Tibial nerve (tissue), 4 donors: ENCODE data around the gene RAB3B. TPM values are rescaled to one million over a fixed set of nuclear protein-coding genes. Genes with fewer than 3 reads are reported as not detected.

Experiments
- DNase-seq, 2 donors: peaks; one replicate each; pipeline ENCODE4 v3.0.0-alpha.2; 2019; ENCODE audit warnings: low spot score in 2 of 2
- H3K27ac ChIP-seq, 4 donors: fragments of 200-600 bp; sonication (generic) in 3 of 4; one replicate each; pipeline ENCODE4 v1.5.1; 2017 to 2019; ENCODE audit warnings: mild to moderate bottlenecking in 1 of 4
- H3K27me3 ChIP-seq, 2 donors: fragments of 200-600 bp; sonication (generic) in 1 of 2; one replicate each; pipeline versions ENCODE4 v1.5.1 to v1.6.0; 2017 to 2019
- H3K36me3 ChIP-seq, 3 donors: fragments of 200-600 bp; sonication (generic); one replicate each; pipeline ENCODE4 v1.5.1; 2018 to 2019
- H3K4me1 ChIP-seq, 4 donors: fragments of 200-600 bp; sonication (generic) in 3 of 4; one replicate each; pipeline ENCODE4 v1.5.1; 2017 to 2019
- H3K4me3 ChIP-seq, 4 donors: fragments of 200-600 bp; sonication (generic) in 3 of 4; one replicate each; pipeline ENCODE4 v1.5.1; 2017 to 2019; ENCODE audit warnings: mild to moderate bottlenecking in 1 of 4, moderate library complexity in 1 of 4
- H3K9me3 ChIP-seq, 4 donors: fragments of 200-600 bp; sonication (generic) in 3 of 4; one replicate each; pipeline ENCODE4 v1.5.1; 2017 to 2019
- CTCF ChIP-seq, 5 experiments: fragments of 200-600 bp in 3 of 5; fragments of 450-650 bp in 2 of 5; sonication (generic) in 3 of 5; IDR thresholded peaks; one replicate each; pipeline ENCODE4 v1.5.1; 2016 to 2019; ENCODE audit warnings: antibody characterized with exemption in 5 of 5, mild to moderate bottlenecking in 3 of 5, moderate library complexity in 2 of 5
- EP300 ChIP-seq, 2 donors: sonication (generic); formaldehyde crosslinking; IDR thresholded peaks; one replicate each; pipeline ENCODE4 v1.6.1; 2017; ENCODE audit warnings: antibody characterized with exemption in 2 of 2, mild to moderate bottlenecking in 1 of 2
- POLR2A ChIP-seq, 2 donors: fragments of 450-650 bp; IDR thresholded peaks; one replicate each; pipeline ENCODE4 v1.6.1; 2017; ENCODE audit warnings: antibody characterized with exemption in 2 of 2, mild to moderate bottlenecking in 2 of 2, moderate library complexity in 2 of 2
- WGBS, 2 donors: methylation state at CpG; one replicate each; pipeline ENCODE4 v1.1.5; 2018; 5-methylcytosine and 5-hydroxymethylcytosine counted together
- total RNA-seq, 4 donors: library from RNA; depleted of rRNA; stranded (reverse); fragments of >200 nt; gene quantifications; one replicate each; pipeline ENCODE4 v1.1.0, GENCODE V29; 2016

Gene RAB3B
- total RNA-seq, 4 donors from 2014 or later = under 0.01 to 0.39 TPM; not detected in 2

GRCh38 chr1:51955797-51956527 is 34.5 kb downstream of the RAB3B start:
- TF ChIP-seq EP300 (IDR thresholded peaks at IDR 0.05) (no peak), CTCF (IDR thresholded peaks at IDR 0.05) (no peak), POLR2A (IDR thresholded peaks at IDR 0.05) (no peak)
- Histone ChIP-seq H3K27ac (no peak overlapping the region), H3K36me3 (no peaks in the 10 kb centered on the region), H3K4me1 (no peaks in the 10 kb centered on the region), H3K9me3 (no peaks in the 10 kb centered on the region), H3K4me3 (no peak overlapping the region), H3K27me3 (peaks cover 0 to 11% of the 10 kb centered on the region in 2 donors)
- DNase-seq = no peak
- 74 to 79% methylated on average over 4 of the region's 4 CpGs for WGBS, 2 donors

DNA sequence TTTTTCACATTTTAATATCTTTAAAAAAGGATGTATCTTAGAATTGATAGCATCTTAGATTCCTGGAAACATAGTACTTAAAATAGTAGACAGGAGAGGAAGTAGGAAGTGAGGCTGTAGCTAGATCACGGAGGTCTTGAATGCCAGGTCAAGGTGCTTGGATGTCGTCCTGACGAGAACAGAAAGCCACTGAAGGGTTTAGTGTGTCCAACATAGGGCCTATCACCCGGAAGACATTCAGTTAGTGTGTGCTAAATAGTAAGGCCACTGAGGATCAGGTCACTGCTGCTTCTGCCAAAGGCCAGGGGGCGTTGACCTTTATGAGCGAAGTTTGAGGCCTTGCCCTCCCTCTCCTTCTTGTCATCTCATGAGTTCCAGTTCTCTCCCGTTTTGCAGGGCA is 35.7 kb downstream of the RAB3B start:
- Histone ChIP-seq H3K27me3 (peaks cover 0 to 10% of the 10 kb centered on the region in 2 donors), H3K27ac (no peak overlapping the region), H3K9me3 (peaks cover 0 to under 1% (median 0%) of the 10 kb centered on the region in 4 donors), H3K36me3 (no peaks in the 10 kb centered on the region), H3K4me3 (no peak overlapping the region), H3K4me1 (no peaks in the 10 kb centered on the region)
- no peak for DNase-seq
- 63% methylated on average over 7 of the region's 7 CpGs for WGBS, 2 donors
- TF ChIP-seq CTCF (IDR thresholded peaks at IDR 0.05) (no peak), POLR2A (IDR thresholded peaks at IDR 0.05) (no peak), EP300 (IDR thresholded peaks at IDR 0.05) (no peak)

GRCh38 chr1:51953079-51953478 is 37.4 kb downstream of the RAB3B start:
- Histone ChIP-seq H3K27me3 (peaks cover 0 to 10% of the 10 kb centered on the region in 2 donors), H3K27ac (no peak overlapping the region), H3K36me3 (no peaks in the 10 kb centered on the region), H3K9me3 (peaks cover 0 to 4% (median 0%) of the 10 kb centered on the region in 4 donors), H3K4me1 (no peaks in the 10 kb centered on the region), H3K4me3 (no peak overlapping the region)
- TF ChIP-seq EP300 (IDR thresholded peaks at IDR 0.05) (no peak), POLR2A (IDR thresholded peaks at IDR 0.05) (no peak), CTCF (IDR thresholded peaks at IDR 0.05) (no peak)
- 90 to 97% methylated on average over 1 of the region's 1 CpG for WGBS, 2 donors
- DNase-seq = no peak

- TF ChIP-seq CTCF (IDR thresholded peaks at IDR 0.05) (no peak), POLR2A (IDR thresholded peaks at IDR 0.05) (no peak), EP300 (IDR thresholded peaks at IDR 0.05) (no peak)
- H3K27me3 ChIP-seq = peaks cover 0 to 10% of the 10 kb centered on the region in 2 donors
- H3K27ac ChIP-seq = no peak overlapping the region
- 63 to 71% methylated on average over 1 of the region's 1 CpG for WGBS, 2 donors
- DNase-seq = no peak
- H3K36me3 ChIP-seq = no peaks in the 10 kb centered on the region
- H3K9me3 ChIP-seq = peaks cover 0 to 4% (median 0%) of the 10 kb centered on the region in 4 donors
- H3K4me3 ChIP-seq = no peak overlapping the region
- no peaks in the 10 kb centered on the region for H3K4me1 ChIP-seq
These were observed 37.9 kb downstream of the RAB3B start for GRCh38 chr1:51952638-51953037.

- Histone ChIP-seq H3K9me3 (peaks cover 0 to 4% (median 0%) of the 10 kb centered on the region in 4 donors), H3K27me3 (peaks cover 0 to 10% of the 10 kb centered on the region in 2 donors), H3K36me3 (no peaks in the 10 kb centered on the region), H3K4me1 (no peaks in the 10 kb centered on the region), H3K4me3 (no peak overlapping the region), H3K27ac (no peak overlapping the region)
- DNase-seq = no peak
- TF ChIP-seq EP300 (IDR thresholded peaks at IDR 0.05) (no peak), CTCF (IDR thresholded peaks at IDR 0.05) (no peak), POLR2A (IDR thresholded peaks at IDR 0.05) (no peak)
- 77 to 83% methylated on average over 4 of the region's 4 CpGs for WGBS, 2 donors
These were observed 39.8 kb downstream of the RAB3B start for GRCh38 chr1:51950701-51951100.
